Endothelial cell (in vitro differentiated cells): ENCODE results near the gene SMAD6. TPM values are rescaled to one million over a fixed set of nuclear protein-coding genes. Genes with fewer than 3 reads are reported as not detected.
"Not testable (repeated sequence)": the region's sequence is repeated elsewhere in the genome, so short reads cannot be mapped to it uniquely, and the experiment has no call there.

ENCODE experiments used
- DNase-seq: peaks from one replicate; pipeline ENCODE4 v3.0.0; 2021; ENCODE audit warnings: low spot score
- H3K27ac Mint-ChIP-seq: one replicate; pipeline ENCODE4 v1.8.0; 2021; ENCODE audit warnings: mixed read lengths, inconsistent platforms; ENCODE audit not compliant: unreplicated experiment
- H3K27me3 Mint-ChIP-seq: one replicate; pipeline ENCODE4 v1.8.0; 2021; ENCODE audit warnings: mild to moderate bottlenecking, moderate library complexity, mixed read lengths, inconsistent platforms; ENCODE audit not compliant: unreplicated experiment
- H3K36me3 Mint-ChIP-seq: one replicate; pipeline ENCODE4 v1.8.0; 2021; ENCODE audit warnings: mild to moderate bottlenecking, low read depth, mixed read lengths, inconsistent platforms; ENCODE audit not compliant: unreplicated experiment
- H3K4me1 Mint-ChIP-seq: one replicate; pipeline ENCODE4 v1.8.0; 2021; ENCODE audit warnings: mild to moderate bottlenecking, mixed read lengths, inconsistent platforms; ENCODE audit not compliant: unreplicated experiment
- H3K4me3 Mint-ChIP-seq: one replicate; pipeline ENCODE4 v1.8.0; 2021; ENCODE audit warnings: mild to moderate bottlenecking, mixed read lengths, inconsistent platforms; ENCODE audit not compliant: unreplicated experiment
- H3K9me3 Mint-ChIP-seq: one replicate; pipeline ENCODE4 v1.8.0; 2021; ENCODE audit warnings: mixed read lengths, inconsistent platforms; ENCODE audit not compliant: unreplicated experiment
- total RNA-seq: library from RNA; stranded (reverse); fragmentation: NEBNext Ultra II Directional; extraction: Animal tissue kit (Norgen Biotek cat#: 25700); gene quantifications from one replicate; pipeline ENCODE4 v1.2.1, GENCODE V29; 2021; ENCODE audit not compliant: unreplicated experiment
- TF ChIP-seq, protein P1 (sequence below): fragments of 200-600 bp; sonication (generic); IDR thresholded peaks from one replicate; pipeline ENCODE4 v1.5.0; 2021; ENCODE audit warnings: antibody characterized with exemption; ENCODE audit not compliant: unreplicated experiment

SMAD6 gene
- total RNA-seq, 1 donor from 2014 or later: 21.3 TPM

DNA sequence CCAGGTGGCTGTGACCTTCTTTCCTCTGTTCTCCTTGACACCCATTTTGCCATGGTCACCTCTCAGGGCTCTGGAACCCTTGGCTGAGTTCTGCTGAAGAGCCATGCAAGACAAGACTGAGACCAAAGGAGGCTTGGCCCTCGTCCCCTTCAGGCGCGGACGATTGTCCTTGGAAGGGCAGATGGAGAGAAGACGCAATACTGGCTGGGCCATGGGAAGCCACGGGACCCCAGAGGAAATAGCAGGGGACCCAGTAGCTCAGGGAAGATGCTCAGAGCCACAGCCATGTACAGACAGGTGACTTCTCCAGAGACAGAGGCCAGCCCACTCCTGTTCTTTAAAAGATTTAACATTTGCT is 125.6 kb downstream of the SMAD6 start:
- Mint-ChIP-seq H3K27me3 (peaks cover 6% of the 10 kb centered on the region), H3K4me1 (no peaks in the 10 kb centered on the region), H3K36me3 (no peaks in the 10 kb centered on the region), H3K4me3 (no peak overlapping the region), H3K27ac (no peak overlapping the region), H3K9me3 (no peaks in the 10 kb centered on the region)
- DNase-seq: no peak
- TF ChIP-seq, protein P1, sequence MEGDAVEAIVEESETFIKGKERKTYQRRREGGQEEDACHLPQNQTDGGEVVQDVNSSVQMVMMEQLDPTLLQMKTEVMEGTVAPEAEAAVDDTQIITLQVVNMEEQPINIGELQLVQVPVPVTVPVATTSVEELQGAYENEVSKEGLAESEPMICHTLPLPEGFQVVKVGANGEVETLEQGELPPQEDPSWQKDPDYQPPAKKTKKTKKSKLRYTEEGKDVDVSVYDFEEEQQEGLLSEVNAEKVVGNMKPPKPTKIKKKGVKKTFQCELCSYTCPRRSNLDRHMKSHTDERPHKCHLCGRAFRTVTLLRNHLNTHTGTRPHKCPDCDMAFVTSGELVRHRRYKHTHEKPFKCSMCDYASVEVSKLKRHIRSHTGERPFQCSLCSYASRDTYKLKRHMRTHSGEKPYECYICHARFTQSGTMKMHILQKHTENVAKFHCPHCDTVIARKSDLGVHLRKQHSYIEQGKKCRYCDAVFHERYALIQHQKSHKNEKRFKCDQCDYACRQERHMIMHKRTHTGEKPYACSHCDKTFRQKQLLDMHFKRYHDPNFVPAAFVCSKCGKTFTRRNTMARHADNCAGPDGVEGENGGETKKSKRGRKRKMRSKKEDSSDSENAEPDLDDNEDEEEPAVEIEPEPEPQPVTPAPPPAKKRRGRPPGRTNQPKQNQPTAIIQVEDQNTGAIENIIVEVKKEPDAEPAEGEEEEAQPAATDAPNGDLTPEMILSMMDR: no peak

GRCh38 chr15:66828817-66829541 is 126.9 kb downstream of the SMAD6 start:
- not testable (repeated sequence) for H3K36me3 Mint-ChIP-seq, H3K9me3 Mint-ChIP-seq, H3K27ac Mint-ChIP-seq, H3K4me3 Mint-ChIP-seq, H3K4me1 Mint-ChIP-seq, DNase-seq, H3K27me3 Mint-ChIP-seq

GRCh38 chr15:66829551-66830121 is 127.6 kb downstream of the SMAD6 start:
- DNase-seq: no peak
- Mint-ChIP-seq H3K36me3 (no peaks in the 10 kb centered on the region), H3K27ac (no peak overlapping the region), H3K4me3 (no peak overlapping the region), H3K9me3 (no peaks in the 10 kb centered on the region), H3K4me1 (no peaks in the 10 kb centered on the region), H3K27me3 (peaks cover 5% of the 10 kb centered on the region)
- TF ChIP-seq, protein P1: no peak

- H3K36me3 Mint-ChIP-seq: no peaks in the 10 kb centered on the region
- DNase-seq: no peak
- TF ChIP-seq, protein P1: no peak
- H3K27me3 Mint-ChIP-seq: peaks cover 4% of the 10 kb centered on the region
- no peaks in the 10 kb centered on the region for H3K4me1 Mint-ChIP-seq
- no peak overlapping the region for H3K27ac Mint-ChIP-seq
- H3K9me3 Mint-ChIP-seq: no peaks in the 10 kb centered on the region
- H3K4me3 Mint-ChIP-seq: no peak overlapping the region
These were observed 128.3 kb downstream of the SMAD6 start for GRCh38 chr15:66830358-66830757.

GRCh38 chr15:66830823-66831222 is 128.8 kb downstream of the SMAD6 start:
- DNase-seq: no peak
- no peak overlapping the region for H3K4me3 Mint-ChIP-seq
- no peak overlapping the region for H3K27ac Mint-ChIP-seq
- no peaks in the 10 kb centered on the region for H3K36me3 Mint-ChIP-seq
- no peaks in the 10 kb centered on the region for H3K4me1 Mint-ChIP-seq
- no peaks in the 10 kb centered on the region for H3K9me3 Mint-ChIP-seq
- TF ChIP-seq, protein P1: no peak
- peaks cover 4% of the 10 kb centered on the region for H3K27me3 Mint-ChIP-seq
